GOT3 (cell line): ENCODE data around the gene CD8B2.
A peak's percentile ranks its signal among the peaks of the same experiment; 100 is the strongest.
"Not testable (repeated sequence)": the region's sequence is repeated elsewhere in the genome, so short reads cannot be mapped to it uniquely, and the experiment has no call there.

Source experiments
- DNase-seq: peaks from one replicate; lab custom pipeline; 2025; ENCODE audit warnings: mixed read lengths; lab: John Stamatoyannopoulos, UW

The CD8B2 gene

GRCh38 chr2:106486551-106487385, at the start of gene CD8B2:
Gene CD8B2, plus strand, starts transcription at chr2:106487364. Its CDS starts 63 bp downstream, at chr2:106487427.
- not testable (repeated sequence) for DNase-seq

GRCh38 chr2:106461882-106462281, 25.3 kb upstream of the CD8B2 start:
- DNase-seq: not testable (repeated sequence)

DNA sequence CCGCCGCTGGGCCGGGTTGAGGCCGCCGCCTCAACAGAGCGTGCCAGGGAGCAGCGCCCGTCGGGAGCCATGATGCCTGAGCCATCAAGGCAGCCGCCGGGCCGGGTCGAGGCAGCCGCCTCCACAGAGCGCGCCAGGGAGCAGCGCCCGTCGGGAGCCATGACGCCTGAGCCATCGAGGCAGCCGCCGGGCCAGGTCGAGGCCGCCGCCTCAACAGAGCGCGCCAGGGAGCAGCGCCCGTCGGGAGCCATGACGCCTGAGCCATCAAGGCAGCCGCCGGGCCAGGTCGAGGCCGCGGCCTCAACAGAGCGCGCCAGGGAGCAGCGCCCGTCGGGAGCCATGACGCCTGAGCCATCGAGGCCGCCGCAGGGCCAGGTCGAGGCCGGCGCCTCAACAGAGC, 19.6 kb upstream of the CD8B2 start:
- DNase-seq: not testable (repeated sequence)

DNA sequence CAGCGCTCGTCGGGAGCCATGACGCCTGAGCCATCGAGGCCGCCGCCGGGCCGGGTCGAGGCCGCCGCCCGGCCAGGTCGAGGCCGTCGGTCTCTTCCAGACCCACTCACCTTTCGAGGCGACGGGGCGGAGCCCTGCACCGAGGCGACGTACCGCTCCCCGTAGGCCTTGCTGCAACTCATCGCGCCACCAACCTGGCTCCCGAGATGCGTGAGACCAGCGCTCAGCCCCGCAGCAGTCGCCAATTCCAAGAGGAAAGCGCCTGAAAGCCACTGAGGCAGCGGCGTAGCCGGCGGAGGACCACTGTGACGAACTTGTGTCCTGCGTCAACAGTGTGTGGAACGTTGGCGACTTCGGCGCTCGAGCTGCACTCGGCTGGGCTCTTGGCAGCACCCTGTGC, 19.1 kb upstream of the CD8B2 start, which contains the start of gene RGPD3:
RGPD3 (minus strand) TSS at position 307 of the 400 bp plus-strand sequence; CDS start at position 182, 125 bp downstream.
- not testable (repeated sequence) for DNase-seq

GRCh38 chr2:106470658-106471057, 16.5 kb upstream of the CD8B2 start:
- DNase-seq: not testable (repeated sequence)

DNA sequence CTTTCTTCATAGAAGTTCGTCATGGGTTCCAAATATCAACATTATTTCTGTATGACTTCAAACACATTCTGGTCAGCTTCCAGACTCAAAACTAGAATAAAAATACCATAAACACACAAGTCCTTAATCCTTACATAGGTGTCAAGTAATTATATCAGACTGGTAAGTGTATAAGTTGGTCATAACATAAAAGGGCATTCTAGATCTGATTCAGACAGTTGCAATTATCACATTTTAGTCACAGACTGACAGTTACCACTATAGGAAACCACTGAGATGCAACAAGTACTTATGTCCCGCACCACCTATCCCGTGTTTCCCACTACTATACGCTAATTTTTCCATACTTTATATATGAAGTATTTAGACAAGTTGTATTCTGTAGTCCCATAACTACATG, 9.5 kb upstream of the CD8B2 start:
- not testable (repeated sequence) for DNase-seq

DNA sequence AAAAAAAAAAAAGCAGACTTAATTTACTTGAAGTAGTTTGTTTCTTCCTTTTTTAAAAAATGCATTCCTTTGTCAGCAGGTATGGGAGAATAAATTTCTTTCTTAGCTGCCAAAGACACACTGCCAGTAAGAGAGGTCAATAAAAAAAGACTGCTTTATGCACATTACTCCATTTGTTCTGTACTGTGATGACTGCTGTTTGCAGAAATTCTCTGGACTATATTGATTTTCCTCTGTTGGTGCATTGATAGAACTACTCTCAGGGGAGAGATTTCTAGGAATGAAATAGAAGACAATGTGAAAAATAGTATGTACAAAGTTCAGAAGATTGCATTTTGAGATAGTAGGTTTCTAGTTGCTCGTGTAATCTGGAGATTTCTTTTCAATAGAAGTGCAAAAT, 7.6 kb upstream of the CD8B2 start:
- not testable (repeated sequence) for DNase-seq

DNA sequence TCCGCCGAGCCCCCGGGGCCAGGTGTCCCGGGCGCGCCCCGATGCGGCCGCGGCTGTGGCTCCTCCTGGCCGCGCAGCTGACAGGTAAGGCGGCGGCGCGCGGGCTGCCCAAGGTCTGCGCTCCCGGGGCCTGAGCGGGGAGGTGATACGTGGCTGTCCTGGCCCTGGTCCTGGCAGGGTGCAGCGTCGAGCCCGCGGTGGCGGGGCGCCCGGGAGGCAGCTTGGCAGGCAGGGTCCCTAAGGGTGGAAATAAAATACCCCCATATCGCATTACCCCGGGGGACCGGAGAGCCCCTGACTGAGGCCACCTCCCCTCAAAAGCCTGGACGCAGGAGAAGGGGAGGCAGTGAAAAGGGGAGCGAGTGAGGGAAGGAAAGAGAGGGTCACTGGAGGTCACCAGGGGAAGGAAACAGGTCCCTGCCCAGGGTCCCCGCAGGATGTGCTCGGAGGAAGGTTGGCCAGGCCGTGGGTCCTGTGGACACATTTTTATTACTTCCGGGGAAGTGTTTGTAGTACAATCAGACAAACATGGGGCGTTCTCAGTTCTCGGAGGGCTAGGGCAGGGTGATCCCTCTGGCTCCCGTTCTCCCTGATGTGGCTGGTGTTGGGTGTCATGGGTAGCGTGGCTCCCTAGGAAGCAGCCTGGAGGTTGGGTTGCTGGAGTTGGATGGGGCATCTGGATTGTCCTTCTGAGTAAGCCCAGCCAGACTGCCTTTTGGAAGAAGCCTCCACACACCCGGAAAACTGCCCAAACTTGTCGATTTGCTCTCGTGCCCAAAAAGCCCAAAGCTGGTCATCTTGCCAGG, 425 bp downstream of the CD8B2 start:
- DNase-seq: not testable (repeated sequence)

DNA sequence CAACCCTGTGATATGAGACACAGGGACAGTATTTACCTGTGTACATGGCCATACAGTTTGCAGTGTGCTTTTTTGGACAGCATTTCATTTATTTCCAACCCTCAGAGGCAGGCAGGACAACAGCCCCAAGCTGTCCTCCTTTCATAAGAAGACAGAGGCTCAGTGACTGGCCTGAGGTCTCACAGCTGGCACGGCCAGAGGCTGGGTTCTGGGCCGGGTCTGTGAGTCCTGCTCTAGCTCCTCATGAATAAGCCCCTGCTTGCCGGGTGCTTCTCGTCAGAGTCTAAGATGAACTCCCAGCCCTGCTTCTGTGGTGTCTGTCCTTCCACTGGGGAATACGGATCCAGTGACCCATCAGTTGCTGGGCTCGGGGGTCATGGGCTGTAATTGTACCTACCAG, 2.5 kb downstream of the CD8B2 start:
- DNase-seq: not testable (repeated sequence)

DNA sequence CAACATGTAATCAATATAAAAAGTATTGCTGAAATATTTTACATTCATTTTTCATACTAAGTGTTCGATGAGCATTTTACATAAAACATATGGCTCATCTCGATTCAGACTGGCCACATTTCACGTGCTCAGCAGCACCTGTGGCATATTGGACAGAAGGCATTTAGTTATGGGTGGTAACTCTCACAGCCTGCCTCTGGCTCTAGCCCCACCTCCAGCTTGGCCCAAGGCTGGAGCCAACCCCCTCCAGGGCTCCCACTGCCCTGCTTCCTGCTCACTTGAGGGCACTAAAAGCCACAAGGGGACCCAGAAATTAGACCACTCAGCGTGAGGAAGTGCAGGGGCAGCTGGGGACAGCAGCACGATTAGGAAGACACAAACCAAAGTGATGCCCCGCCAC, 5.2 kb downstream of the CD8B2 start:
- DNase-seq: not testable (repeated sequence)

DNA sequence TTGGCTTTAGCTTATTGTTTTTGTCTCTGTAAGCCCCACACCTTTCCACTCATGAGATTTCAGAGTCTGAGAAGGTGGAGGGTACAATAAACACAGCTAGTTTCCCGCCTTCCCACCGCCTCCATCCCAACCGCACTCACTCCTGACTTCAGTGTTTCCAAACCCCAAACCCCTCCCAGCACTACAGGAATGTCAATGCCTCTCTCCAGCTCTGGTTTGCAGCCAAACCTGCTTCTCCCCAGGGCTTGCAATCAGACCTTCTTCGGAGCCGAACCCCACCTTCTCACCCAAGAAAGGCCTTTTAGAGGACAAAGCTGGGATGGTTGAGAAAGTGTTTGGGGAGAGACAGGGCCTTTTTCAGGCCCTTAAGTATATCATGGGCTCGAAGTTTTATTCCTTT, 5.7 kb downstream of the CD8B2 start:
- not testable (repeated sequence) for DNase-seq

DNA sequence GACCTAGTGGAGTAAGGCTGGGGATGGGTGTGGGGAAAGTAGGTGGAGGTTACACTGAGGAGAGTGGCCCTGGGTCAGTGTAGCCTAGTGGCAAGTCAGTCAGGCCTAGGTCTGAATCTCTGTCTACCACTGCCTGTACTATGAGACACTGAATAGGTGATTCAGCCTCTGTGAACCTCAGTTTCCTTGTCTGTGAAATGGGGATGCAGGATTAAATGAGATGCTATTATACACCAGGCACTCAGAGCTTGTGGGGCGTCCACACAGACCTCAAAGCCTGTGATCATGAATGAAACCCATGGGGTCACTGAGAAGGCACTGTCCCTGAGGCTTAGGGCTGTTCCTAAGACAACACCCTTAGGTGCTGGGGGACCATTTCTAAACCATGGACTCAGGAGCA, 11.4 kb downstream of the CD8B2 start:
- DNase-seq: not testable (repeated sequence)

GRCh38 chr2:106500350-106500749, 13.2 kb downstream of the CD8B2 start:
- not testable (repeated sequence) for DNase-seq

GRCh38 chr2:106502351-106502750, 15.2 kb downstream of the CD8B2 start:
- not testable (repeated sequence) for DNase-seq

- not testable (repeated sequence) for DNase-seq
Measured at GRCh38 chr2:106504192-106504591, 17.0 kb downstream of the CD8B2 start.

- DNase-seq: not testable (repeated sequence)
Measured at GRCh38 chr2:106504787-106505186, 17.6 kb downstream of the CD8B2 start.

GRCh38 chr2:106506002-106506687, 19.0 kb downstream of the CD8B2 start:
- DNase-seq: not testable (repeated sequence)

DNA sequence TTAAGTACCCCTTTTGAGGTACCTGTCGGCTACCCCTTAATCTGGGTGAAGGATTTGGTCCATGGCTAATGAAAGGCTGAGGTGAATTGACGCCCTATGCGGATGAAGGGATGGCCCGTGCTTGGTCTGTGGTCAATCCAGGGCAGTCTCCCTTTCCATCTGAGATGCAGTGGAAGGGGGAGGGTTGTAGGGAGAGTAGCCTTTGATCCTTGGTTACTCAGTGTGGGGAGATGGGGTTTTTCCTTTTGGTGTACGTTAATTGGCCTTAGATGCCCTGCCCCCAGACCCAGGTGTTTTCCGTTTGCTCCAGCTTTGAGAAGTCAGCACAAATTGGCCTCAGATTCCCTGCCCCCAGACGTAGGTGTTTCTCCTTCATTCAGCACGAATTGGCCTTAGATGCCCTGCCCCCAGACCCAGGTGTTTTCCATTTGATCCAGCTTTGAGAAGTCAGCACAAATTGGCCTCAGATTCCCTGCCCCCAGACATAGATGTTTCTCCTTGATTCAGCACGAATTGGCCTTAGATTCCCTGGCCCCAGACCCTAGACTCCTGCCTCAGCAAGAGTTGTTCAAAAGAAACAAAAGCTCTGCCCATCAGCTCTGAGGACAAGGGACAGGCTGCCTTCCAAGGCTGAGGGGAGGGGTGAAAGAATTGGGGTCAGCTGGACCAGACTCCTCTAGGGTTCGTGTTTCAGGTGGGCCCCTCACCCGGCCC, 21.7 kb downstream of the CD8B2 start:
- DNase-seq: not testable (repeated sequence)

DNA sequence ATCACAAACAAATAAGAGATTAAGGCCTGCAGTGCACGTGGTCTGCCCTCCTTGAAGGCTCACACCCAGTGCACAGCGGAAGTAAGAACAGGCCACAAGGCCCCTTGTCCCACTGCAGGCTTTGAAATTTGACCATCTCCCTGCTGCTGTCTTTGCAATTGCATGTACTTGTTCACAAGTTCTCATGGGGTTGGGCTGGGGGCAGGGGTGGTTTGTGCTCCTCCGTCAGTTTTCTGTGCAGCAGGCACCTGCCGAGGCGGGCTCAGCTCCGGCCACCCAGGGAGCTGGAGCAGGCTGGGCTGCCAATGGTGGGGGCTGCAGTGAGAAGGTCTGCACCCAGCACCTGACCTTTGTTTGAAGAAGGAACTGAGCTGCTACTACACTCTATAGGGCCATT, 22.2 kb downstream of the CD8B2 start:
- DNase-seq: not testable (repeated sequence)

- not testable (repeated sequence) for DNase-seq
Measured at GRCh38 chr2:106510791-106511190, 23.6 kb downstream of the CD8B2 start.

DNA sequence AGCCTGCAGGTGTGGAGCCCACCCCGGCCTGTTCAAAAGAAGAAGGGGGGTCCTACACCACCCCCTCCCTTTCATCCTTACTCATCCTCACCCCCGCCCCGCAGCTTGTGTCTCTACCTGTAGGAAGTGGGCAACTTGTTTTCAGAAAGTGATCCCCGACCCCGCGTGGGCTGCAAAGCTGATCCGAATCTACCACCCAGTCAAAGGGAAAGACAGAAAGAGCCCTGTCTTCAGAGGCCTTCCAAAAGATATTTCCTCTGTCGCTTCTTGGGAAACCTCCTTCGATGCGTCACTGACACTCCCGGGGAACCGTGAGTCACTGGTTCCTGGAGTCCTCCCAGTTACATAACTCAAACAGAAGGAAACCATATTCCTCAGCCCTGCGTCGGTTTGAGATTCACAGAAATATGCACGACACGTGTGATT, 24.3 kb downstream of the CD8B2 start:
- peak; percentile 4 for DNase-seq
